ENCODE measurements around the gene RABIF.
"Not testable (repeated sequence)": the region's sequence is repeated elsewhere in the genome, so short reads cannot be mapped to it uniquely, and the experiment has no call there.

The RABIF gene

DNA sequence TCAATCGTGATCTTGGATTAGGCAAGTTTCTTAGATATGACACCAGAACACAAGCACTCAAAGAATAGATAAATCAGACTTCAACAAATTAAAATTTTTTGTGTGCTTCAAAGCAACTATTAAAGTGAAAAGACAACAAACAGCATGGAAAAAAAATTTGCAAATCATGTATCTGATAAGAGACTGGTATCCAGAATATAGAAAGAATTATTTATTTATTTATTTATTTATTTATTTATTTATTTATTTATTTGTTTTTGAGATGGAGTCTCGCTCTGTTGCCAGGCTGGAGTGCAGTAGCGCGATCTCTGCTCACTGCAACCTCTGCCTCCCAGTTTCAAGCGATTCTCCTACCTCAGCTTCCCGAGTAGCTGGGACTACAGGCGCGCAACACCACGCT lies 59.7 kb downstream of the RABIF start:
- not testable (repeated sequence) for H3K27me3 Mint-ChIP-seq; H3K4me3 Mint-ChIP-seq; H3K4me1 Mint-ChIP-seq (ENCODE audit: low read depth); H3K9me3 Mint-ChIP-seq; H3K36me3 Mint-ChIP-seq (ENCODE audit: low read depth); H3K27ac Mint-ChIP-seq

Data from stimulated activated naive CD8-positive, alpha-beta T cell treated with anti-CD3 and anti-CD28 coated beads, Interleukin-15, Interleukin-2, amounts not matched to agents 100 ng/mL and 50 ng/mL, for 24 hours (primary cell).